Heart right ventricle (tissue), 16 donors: ENCODE results near the gene ACOX3. TPM values are rescaled to one million over a fixed set of nuclear protein-coding genes. Genes with fewer than 3 reads are reported as not detected.

Source experiments
- ATAC-seq, 8 donors: fragments of 200-7000 bp; cut with Tn5 transposase; one replicate each; pipeline ENCODE4 v1.9.1; 2020; ENCODE audit warnings: mild to moderate bottlenecking in 8 of 8, moderate library complexity in 8 of 8, moderate number of reproducible peaks in 1 of 8
- DNase-seq, 2 donors: peaks; one replicate each; pipeline ENCODE4 v3.0.0-alpha.2; 2020
- H3K27ac ChIP-seq, 10 donors: fragments of 200-600 bp; sonication (generic) in 2 of 10; one replicate each; pipeline versions ENCODE4 v1.5.0 to v1.8.0; 2020 to 2022; ENCODE audit warnings: mild to moderate bottlenecking in 3 of 10
- H3K27me3 ChIP-seq, 7 donors: fragments of 200-600 bp; one replicate each; pipeline ENCODE4 v1.8.0; 2021 to 2022; ENCODE audit warnings: mild to moderate bottlenecking in 2 of 7
- H3K36me3 ChIP-seq, 9 donors: fragments of 200-600 bp; sonication (generic) in 1 of 9; one replicate each; pipeline versions ENCODE4 v1.5.0 to v1.8.0; 2020 to 2022; ENCODE audit warnings: mild to moderate bottlenecking in 2 of 9
- H3K4me1 ChIP-seq, 9 donors: fragments of 200-600 bp; sonication (generic) in 1 of 9; one replicate each; pipeline versions ENCODE4 v1.5.0 to v1.8.0; 2020 to 2022; ENCODE audit warnings: mild to moderate bottlenecking in 4 of 9
- H3K4me3 ChIP-seq, 10 donors: fragments of 200-600 bp; sonication (generic) in 2 of 10; one replicate each; pipeline versions ENCODE4 v1.5.0 to v1.8.0; 2020 to 2022; ENCODE audit warnings: mild to moderate bottlenecking in 7 of 10, moderate library complexity in 2 of 10
- H3K9me3 ChIP-seq, 11 donors: fragments of 200-600 bp in 10 of 11; sonication (generic) in 2 of 11; one replicate each; pipeline versions ENCODE4 v1.5.0 to v1.8.0; 2013 to 2022; ENCODE audit warnings: mild to moderate bottlenecking in 2 of 11, control low read depth in 1 of 11, moderate library complexity in 1 of 11
- WGBS, 2 donors: extraction: QIAGEN DNeasy Blood & Tissue Kit; methylation state at CpG; one replicate each; pipeline ENCODE4 v1.1.7; 2013; ENCODE audit warnings: inconsistent platforms in 1 of 2; 5-methylcytosine and 5-hydroxymethylcytosine counted together
- intact Hi-C, 10 donors: fragments of 100-400 bp; cut with DNase I; formaldehyde crosslinking; loops; one replicate each; pipeline versions ENCODE4 v1.11.1 to v1.14.2; 2022
- polyA plus RNA-seq, 2 donors: library from polyadenylated mRNA; stranded (reverse); fragments of 200-250 nt; gene quantifications; one replicate each; pipeline ENCODE4 v1.2.3, GENCODE V29; 2013
- total RNA-seq, 10 donors: library from RNA; stranded (reverse); fragmentation: NEBNext Ultra II Directional in 3 of 10; extraction: Animal tissue kit (Norgen Biotek cat#: 25700) in 3 of 10; gene quantifications; one replicate each; pipeline versions ENCODE4 v1.2.1 to v1.2.4, GENCODE V29; 2021 to 2023
- TF ChIP-seq, protein P1 (sequence below), 9 donors: fragments of 200-600 bp; sonication (generic) in 2 of 9; IDR thresholded peaks; one replicate each; pipeline versions ENCODE4 v1.5.0 to v1.8.0; 2021 to 2022; ENCODE audit warnings: antibody characterized with exemption in 9 of 9, mild to moderate bottlenecking in 5 of 9, moderate library complexity in 1 of 9
- donor health status: Arrhythmogenic right ventricular cardiomyopathy.
- donor health status: ischemic (EF 13 %, LVEDD 7.1; RV severe dilation, severe dysfunction).
- donor health status: healthy with polysubstance abuse.
- donor health status: DM: no; HTN: yes; CAD: no.
- donor health status: DM: no; HTN: no; CAD: no.
- donor health status: ischemic (EF 25% LVEDD 6.9; RV normal size, moderate dysfunction).
- donor health status: ischemic (EF 25% LVEDD 5.7; RV mildly dilated, moderate dysfunction).
- donor health status: healthy.
- donor health status: DM: yes; HTN: yes; CAD: no.
- donor health status: Ischemic cardiomyopathy.
- donor health status: ischemic (EF 35%, LVEDD 5.7; RV mildly dilated, moderate dysfunction).
- donor health status: nonischemic (EF 11% LVEDD 7.7; RV severe dilation, severe dysfunction).
- donor health status: DM: yes; HTN: yes; CAD: no.
- donor health status: PGD.
- donor health status: ischemic (EF 29% LVEDD 5.4; RV normal size, mild dysfunction).
- donor health status: nonischemic (EF 23%, LVEDD 6.1; RV moderate dilation, normal function).

Gene ACOX3
- total and polyA plus RNA-seq, 12 donors: 17.9 to 28.9 (median 25.4) TPM

DNA sequence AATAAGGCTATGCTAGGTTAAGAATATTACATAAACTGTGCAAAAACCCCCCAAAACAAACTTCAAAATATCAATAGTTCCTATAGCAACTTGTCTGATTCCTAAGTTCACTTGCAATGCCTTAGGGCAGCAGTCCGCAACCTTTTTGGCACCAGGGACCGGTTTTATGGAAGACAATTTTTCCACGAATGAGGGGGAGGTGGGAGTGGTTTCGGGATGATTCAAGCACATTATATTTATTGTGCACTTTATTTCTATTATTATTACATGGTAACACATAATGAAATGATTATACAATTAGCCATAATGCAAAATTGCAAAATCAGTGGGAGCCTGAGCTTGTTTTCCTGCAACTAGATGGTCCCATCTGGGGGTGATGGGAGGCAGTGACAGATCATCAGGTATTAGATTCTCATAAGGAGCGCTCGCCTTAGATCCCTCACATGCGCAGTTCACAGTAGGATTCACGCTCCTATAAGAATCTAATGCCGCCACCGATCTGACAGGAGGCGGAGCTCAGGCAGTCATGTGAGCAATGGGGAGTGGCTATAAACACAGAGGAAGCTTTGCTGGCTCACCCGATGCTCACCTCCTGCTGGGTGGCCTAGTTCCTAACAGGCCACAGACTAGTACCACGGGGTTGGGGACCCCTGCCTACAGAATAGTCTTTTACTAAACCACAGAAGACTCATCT, 39.7 kb downstream of the ACOX3 start:
- H3K27ac ChIP-seq: peak overlapping the region in 2 of 10 donors; percentile 83 to 92
- H3K4me3 ChIP-seq: no peak overlapping the region
- intact Hi-C loops: loop anchor here in 9 of 10 donors (5.0 to 10.0 kb wide), 9 partner anchors 68 to 226 kb away; partner anchors contain the start of gene HTRA3 (in 1 of the 9)
- no peak for DNase-seq
- TF ChIP-seq, protein P1, sequence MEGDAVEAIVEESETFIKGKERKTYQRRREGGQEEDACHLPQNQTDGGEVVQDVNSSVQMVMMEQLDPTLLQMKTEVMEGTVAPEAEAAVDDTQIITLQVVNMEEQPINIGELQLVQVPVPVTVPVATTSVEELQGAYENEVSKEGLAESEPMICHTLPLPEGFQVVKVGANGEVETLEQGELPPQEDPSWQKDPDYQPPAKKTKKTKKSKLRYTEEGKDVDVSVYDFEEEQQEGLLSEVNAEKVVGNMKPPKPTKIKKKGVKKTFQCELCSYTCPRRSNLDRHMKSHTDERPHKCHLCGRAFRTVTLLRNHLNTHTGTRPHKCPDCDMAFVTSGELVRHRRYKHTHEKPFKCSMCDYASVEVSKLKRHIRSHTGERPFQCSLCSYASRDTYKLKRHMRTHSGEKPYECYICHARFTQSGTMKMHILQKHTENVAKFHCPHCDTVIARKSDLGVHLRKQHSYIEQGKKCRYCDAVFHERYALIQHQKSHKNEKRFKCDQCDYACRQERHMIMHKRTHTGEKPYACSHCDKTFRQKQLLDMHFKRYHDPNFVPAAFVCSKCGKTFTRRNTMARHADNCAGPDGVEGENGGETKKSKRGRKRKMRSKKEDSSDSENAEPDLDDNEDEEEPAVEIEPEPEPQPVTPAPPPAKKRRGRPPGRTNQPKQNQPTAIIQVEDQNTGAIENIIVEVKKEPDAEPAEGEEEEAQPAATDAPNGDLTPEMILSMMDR (IDR thresholded peaks at IDR 0.05): no peak
- no peaks in the 10 kb centered on the region for H3K9me3 ChIP-seq
- peaks cover 0 to 77% (median 25%) of the 10 kb centered on the region in 9 donors for H3K36me3 ChIP-seq
- no peaks in the 10 kb centered on the region for H3K27me3 ChIP-seq
- ATAC-seq: no peak
- H3K4me1 ChIP-seq: peaks cover 10 to 42% (median 29%) of the 10 kb centered on the region in 9 donors
- WGBS, 2 donors: 94 to 96% methylated on average over 13 of the region's 13 CpGs

DNA sequence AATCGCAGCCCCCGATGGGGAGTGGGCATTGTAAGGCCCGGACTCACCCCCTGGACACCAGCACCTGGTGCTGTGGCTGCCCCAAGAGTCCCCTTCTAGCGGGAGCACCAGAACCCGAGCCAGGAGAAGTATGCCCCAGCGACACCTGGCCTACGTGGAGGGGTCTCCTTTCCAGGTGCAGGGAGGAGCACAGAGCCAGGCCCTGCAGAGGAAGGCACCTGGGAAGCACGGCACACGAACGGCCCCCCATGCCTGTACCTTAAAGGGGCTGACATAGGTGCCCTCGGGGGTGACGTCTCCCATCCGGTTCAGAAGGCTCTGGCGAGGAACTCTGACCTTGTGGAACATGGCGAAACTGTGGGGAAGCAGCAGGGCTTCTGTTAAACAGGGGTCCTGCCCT, 41.2 kb downstream of the ACOX3 start:
- WGBS, 2 donors: 88 to 93% methylated on average over 14 to 15 of the region's 15 CpGs
- no peak for ATAC-seq

DNA sequence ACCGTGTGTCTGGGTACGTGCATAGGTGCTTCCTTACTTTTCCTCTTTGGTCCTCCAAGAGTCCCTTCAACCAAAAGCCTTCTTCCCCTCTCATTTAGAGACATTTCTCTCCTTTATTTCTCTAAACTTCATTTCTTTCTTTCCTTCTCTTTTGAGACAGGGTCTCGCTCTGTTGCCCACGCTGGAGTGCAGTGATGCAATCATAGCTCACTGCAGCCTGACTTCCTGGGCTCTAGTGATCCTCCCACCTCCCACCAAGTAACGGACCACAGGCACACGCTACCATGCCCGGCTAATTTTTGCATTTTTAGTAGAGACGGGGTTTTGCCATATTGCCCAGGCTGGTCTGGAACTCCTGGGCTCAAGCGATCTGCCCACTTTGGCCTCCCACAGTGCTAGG, 42.2 kb downstream of the ACOX3 start:
- Histone ChIP-seq H3K4me3 (no peak overlapping the region), H3K36me3 (peaks cover 0 to 73% (median 21%) of the 10 kb centered on the region in 9 donors), H3K27ac (no peak overlapping the region), H3K27me3 (no peaks in the 10 kb centered on the region), H3K4me1 (peaks cover 10 to 41% (median 32%) of the 10 kb centered on the region in 9 donors), H3K9me3 (no peaks in the 10 kb centered on the region)
- DNase-seq (no peak), ATAC-seq (no peak)
- TF ChIP-seq, protein P1 (IDR thresholded peaks at IDR 0.05): no peak
- WGBS, 2 donors: 92% methylated on average over 9 of the region's 9 CpGs
- intact Hi-C loops: loop anchor here in 2 of 10 donors (10.0 kb wide), 2 partner anchors 64 to 74 kb away; no protein-coding TSS in a partner anchor

More for the DNA sequence above, 41.2 kb downstream of the ACOX3 start:
- Histone ChIP-seq H3K9me3 (no peaks in the 10 kb centered on the region), H3K36me3 (peaks cover 0 to 73% (median 21%) of the 10 kb centered on the region in 9 donors), H3K27ac (no peak overlapping the region), H3K27me3 (no peaks in the 10 kb centered on the region), H3K4me1 (peaks cover 10 to 36% (median 28%) of the 10 kb centered on the region in 9 donors), H3K4me3 (no peak overlapping the region)
- TF ChIP-seq, protein P1 (IDR thresholded peaks at IDR 0.05): no peak
- no peak for DNase-seq
- intact Hi-C loops: loop anchor here in 2 of 10 donors (10.0 kb wide), 2 partner anchors 64 to 74 kb away; no protein-coding TSS in a partner anchor

DNA sequence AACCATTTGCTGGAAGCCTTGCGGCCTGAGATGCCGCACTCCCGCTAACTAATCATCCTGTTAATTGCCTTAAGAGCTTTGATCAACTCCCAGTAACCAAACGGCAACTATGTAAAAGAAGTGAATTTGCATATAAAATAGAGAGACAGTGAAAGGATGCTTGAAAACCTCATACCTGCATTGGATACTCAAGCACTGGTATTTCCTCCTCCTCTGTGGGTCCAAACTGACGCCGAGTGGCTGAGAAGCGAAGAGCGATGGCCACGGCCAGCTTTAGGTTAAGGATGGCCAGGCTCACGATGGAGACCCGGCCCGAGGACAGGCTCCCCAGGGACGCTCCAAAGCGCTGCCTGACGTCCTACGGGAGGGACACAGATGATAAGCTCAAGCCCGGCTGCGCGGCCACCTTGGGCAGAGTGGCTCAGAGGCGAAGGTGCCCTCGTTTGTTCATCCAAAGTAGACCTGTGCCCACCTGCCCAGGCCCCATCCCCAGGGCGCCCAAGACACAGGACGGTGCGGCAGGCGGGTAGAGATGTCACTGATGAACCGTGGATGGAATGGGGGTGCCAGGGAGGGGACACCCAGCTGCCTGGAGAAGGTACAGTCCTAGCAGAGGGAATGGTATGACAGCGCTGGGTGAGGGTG, 43.6 kb downstream of the ACOX3 start:
- no peak overlapping the region for H3K27ac ChIP-seq
- H3K36me3 ChIP-seq: peaks cover 0 to 79% (median 21%) of the 10 kb centered on the region in 9 donors
- H3K4me1 ChIP-seq: peaks cover 2 to 41% (median 28%) of the 10 kb centered on the region in 9 donors
- DNase-seq: no peak
- TF ChIP-seq, protein P1 (IDR thresholded peaks at IDR 0.05): no peak
- H3K4me3 ChIP-seq: no peak overlapping the region
- WGBS, 2 donors: 95 to 96% methylated on average over 27 of the region's 27 CpGs
- intact Hi-C loops: loop anchor here in 2 of 10 donors (10.0 kb wide), 2 partner anchors 62 to 72 kb away; no protein-coding TSS in a partner anchor
- H3K9me3 ChIP-seq: no peaks in the 10 kb centered on the region
- ATAC-seq: no peak
- H3K27me3 ChIP-seq: no peaks in the 10 kb centered on the region
